ENCODE results near the gene FOXO1.

The FOXO1 gene

GRCh38 chr13:40665126-40666044 lies 1.1 kb downstream of the FOXO1 start:
- DNase-seq, result peak; percentile 18 to 74 (median 36)

GRCh38 chr13:40664350-40665125 lies 1.9 kb downstream of the FOXO1 start:
- DNase-seq, result peak; percentile 41 to 82 (median 59)

- peak in 3 of 5 experiments; percentile 68 to 90 (median 68) for DNase-seq
Measured at GRCh38 chr13:40664100-40664349, 2.4 kb downstream of the FOXO1 start.

- DNase-seq, result peak in 1 of 5 experiments; percentile 82
Measured at GRCh38 chr13:40662866-40663265, 3.6 kb downstream of the FOXO1 start.

- no peak for DNase-seq
Measured at GRCh38 chr13:40661875-40662665, 4.4 kb downstream of the FOXO1 start.

GRCh38 chr13:40660692-40661091 lies 5.7 kb downstream of the FOXO1 start:
- DNase-seq, result no peak

GRCh38 chr13:40660141-40660664 lies 6.2 kb downstream of the FOXO1 start:
- DNase-seq, result no peak

- no peak for DNase-seq
Measured at GRCh38 chr13:40657951-40658350, 8.5 kb downstream of the FOXO1 start.

- no peak for DNase-seq
Measured at GRCh38 chr13:40657307-40657706, 9.1 kb downstream of the FOXO1 start.

GRCh38 chr13:40656358-40656757 lies 10.1 kb downstream of the FOXO1 start:
- DNase-seq, result no peak

GRCh38 chr13:40653527-40654318 lies 12.7 kb downstream of the FOXO1 start:
- DNase-seq, result peak in 2 of 5 experiments; percentile 28 to 71

- peak in 1 of 5 experiments; percentile 27 for DNase-seq
Measured at GRCh38 chr13:40652588-40652940, 13.9 kb downstream of the FOXO1 start.

GRCh38 chr13:40651866-40652587 lies 14.4 kb downstream of the FOXO1 start:
- DNase-seq, result no peak

- no peak for DNase-seq
Measured at GRCh38 chr13:40648841-40649240, 17.6 kb downstream of the FOXO1 start.

- no peak for DNase-seq
Measured at GRCh38 chr13:40648040-40648439, 18.4 kb downstream of the FOXO1 start.

- DNase-seq, result peak in 1 of 5 experiments; percentile 67
Measured at GRCh38 chr13:40644838-40645604, 21.4 kb downstream of the FOXO1 start.

GRCh38 chr13:40640845-40641458 lies 25.5 kb downstream of the FOXO1 start:
- peak in 2 of 5 experiments; percentile 19 to 53 for DNase-seq

GRCh38 chr13:40640202-40640601 lies 26.2 kb downstream of the FOXO1 start:
- no peak for DNase-seq

GRCh38 chr13:40639221-40639681 lies 27.2 kb downstream of the FOXO1 start:
- DNase-seq, result no peak

GRCh38 chr13:40637643-40638042 lies 28.8 kb downstream of the FOXO1 start:
- DNase-seq, result no peak
